CD4-positive, alpha-beta T cell treated with Interferon alpha-2 for 1 hour (primary cell): ENCODE data around the gene TOM1L2.

Experiments used
- DNase-seq, 2 donors: peaks; one replicate each; pipeline ENCODE4 v3.0.0-alpha.2; 2020 to 2022

TOM1L2 gene

GRCh38 chr17:17798010-17798556 lies 174.1 kb downstream of the TOM1L2 start:
- DNase-seq, result no peak

GRCh38 chr17:17797119-17797809 lies 174.9 kb downstream of the TOM1L2 start:
- DNase-seq, result no peak

- DNase-seq, result no peak
Measured at GRCh38 chr17:17796787-17797061, 175.5 kb downstream of the TOM1L2 start.

GRCh38 chr17:17795946-17796786 lies 176.0 kb downstream of the TOM1L2 start:
- DNase-seq, result no peak

- DNase-seq, result no peak
Measured at GRCh38 chr17:17795296-17795695, 176.9 kb downstream of the TOM1L2 start.

GRCh38 chr17:17794382-17794781 lies 177.8 kb downstream of the TOM1L2 start:
- DNase-seq, result no peak
